GM21529 (cell line): ENCODE results near the gene CTAG1B.
"Not testable (repeated sequence)": the region's sequence is repeated elsewhere in the genome, so short reads cannot be mapped to it uniquely, and the experiment has no call there.

Source experiments
- ATAC-seq: cut with Tn5 transposase; IDR thresholded peaks from one replicate; pipeline ENCODE4 v1.9.1; 2021; ENCODE audit not compliant: unreplicated experiment

CTAG1B gene

GRCh38 chrX:154590415-154590814, 28.7 kb downstream of the CTAG1B start:
- not testable (repeated sequence) for ATAC-seq

- not testable (repeated sequence) for ATAC-seq
These were observed 34.4 kb downstream of the CTAG1B start, which contains the start of gene CTAG1A for GRCh38 chrX:154584585-154585183. TSS of gene CTAG1A (plus strand) at chrX:154585133. CDS start at chrX:154585207, 74 bp downstream.

GRCh38 chrX:154582994-154583393, 36.1 kb downstream of the CTAG1B start:
- ATAC-seq, result not testable (repeated sequence)

GRCh38 chrX:154575076-154575475, 44.0 kb downstream of the CTAG1B start:
- not testable (repeated sequence) for ATAC-seq

- ATAC-seq, result not testable (repeated sequence)
These were observed 46.0 kb downstream of the CTAG1B start for GRCh38 chrX:154573061-154573460.

- ATAC-seq, result not testable (repeated sequence)
These were observed 48.7 kb downstream of the CTAG1B start for GRCh38 chrX:154570361-154570760.
